ENCODE results near the gene ETNPPL.

Gene ETNPPL

GRCh38 chr4:108766058-108766457 lies 3.2 kb upstream of the ETNPPL start:
- in situ Hi-C loops (cut with MboI; ENCODE audit: low pct_unique_long_range_greater_than_20kb, low sequenced_read_pairs, unreplicated experiment): no loop called here
- no peak for DNase-seq (ENCODE audit: low spot score)
- TF ChIP-seq, protein P1, sequence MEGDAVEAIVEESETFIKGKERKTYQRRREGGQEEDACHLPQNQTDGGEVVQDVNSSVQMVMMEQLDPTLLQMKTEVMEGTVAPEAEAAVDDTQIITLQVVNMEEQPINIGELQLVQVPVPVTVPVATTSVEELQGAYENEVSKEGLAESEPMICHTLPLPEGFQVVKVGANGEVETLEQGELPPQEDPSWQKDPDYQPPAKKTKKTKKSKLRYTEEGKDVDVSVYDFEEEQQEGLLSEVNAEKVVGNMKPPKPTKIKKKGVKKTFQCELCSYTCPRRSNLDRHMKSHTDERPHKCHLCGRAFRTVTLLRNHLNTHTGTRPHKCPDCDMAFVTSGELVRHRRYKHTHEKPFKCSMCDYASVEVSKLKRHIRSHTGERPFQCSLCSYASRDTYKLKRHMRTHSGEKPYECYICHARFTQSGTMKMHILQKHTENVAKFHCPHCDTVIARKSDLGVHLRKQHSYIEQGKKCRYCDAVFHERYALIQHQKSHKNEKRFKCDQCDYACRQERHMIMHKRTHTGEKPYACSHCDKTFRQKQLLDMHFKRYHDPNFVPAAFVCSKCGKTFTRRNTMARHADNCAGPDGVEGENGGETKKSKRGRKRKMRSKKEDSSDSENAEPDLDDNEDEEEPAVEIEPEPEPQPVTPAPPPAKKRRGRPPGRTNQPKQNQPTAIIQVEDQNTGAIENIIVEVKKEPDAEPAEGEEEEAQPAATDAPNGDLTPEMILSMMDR (IDR thresholded peaks at IDR 0.05; ENCODE audit: extremely low read depth, insufficient read depth, missing control alignments): no peak

GRCh38 chr4:108763986-108764385 lies 1.1 kb upstream of the ETNPPL start:
- in situ Hi-C loops (cut with MboI; ENCODE audit: low pct_unique_long_range_greater_than_20kb, low sequenced_read_pairs, unreplicated experiment): no loop called here
- DNase-seq (ENCODE audit: low spot score): no peak
- TF ChIP-seq, protein P1 (IDR thresholded peaks at IDR 0.05; ENCODE audit: extremely low read depth, insufficient read depth, missing control alignments): no peak

GRCh38 chr4:108763226-108763593 lies 357 bp upstream of the ETNPPL start:
- no peak for DNase-seq (ENCODE audit: low spot score)
- in situ Hi-C loops (cut with MboI; ENCODE audit: low pct_unique_long_range_greater_than_20kb, low sequenced_read_pairs, unreplicated experiment): no loop called here
- TF ChIP-seq, protein P1 (IDR thresholded peaks at IDR 0.05; ENCODE audit: extremely low read depth, insufficient read depth, missing control alignments): no peak

GRCh38 chr4:108758498-108758897 lies 4.4 kb downstream of the ETNPPL start:
- TF ChIP-seq, protein P1 (IDR thresholded peaks at IDR 0.05; ENCODE audit: extremely low read depth, insufficient read depth, missing control alignments): no peak
- in situ Hi-C loops (cut with MboI; ENCODE audit: low pct_unique_long_range_greater_than_20kb, low sequenced_read_pairs, unreplicated experiment): no loop called here
- DNase-seq (ENCODE audit: low spot score): no peak

- TF ChIP-seq, protein P1 (IDR thresholded peaks at IDR 0.05; ENCODE audit: extremely low read depth, insufficient read depth, missing control alignments): no peak
- in situ Hi-C loops (cut with MboI; ENCODE audit: low pct_unique_long_range_greater_than_20kb, low sequenced_read_pairs, unreplicated experiment): no loop called here
- DNase-seq (ENCODE audit: low spot score): no peak
These were observed 8.5 kb downstream of the ETNPPL start for GRCh38 chr4:108754327-108754726.

DNA sequence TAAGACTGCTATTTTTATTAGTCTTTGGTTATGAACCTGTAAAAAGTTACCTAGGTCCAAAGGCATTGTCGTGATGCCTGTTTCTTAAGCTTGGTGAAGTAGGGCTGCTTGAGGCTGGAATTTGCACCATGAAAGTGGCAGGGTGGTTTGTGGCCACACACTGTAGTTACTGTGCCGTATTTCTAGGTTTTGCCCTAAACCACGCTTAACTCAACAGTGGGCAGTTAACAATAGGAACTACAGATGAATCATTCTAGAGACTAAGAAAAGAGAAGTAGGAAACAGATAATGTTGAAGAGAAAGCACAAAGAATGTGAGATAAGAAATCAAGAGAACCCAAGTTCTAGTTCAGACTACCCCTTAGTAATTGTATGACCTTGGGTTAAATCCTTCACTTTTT lies 11.5 kb downstream of the ETNPPL start:
- TF ChIP-seq, protein P1 (IDR thresholded peaks at IDR 0.05; ENCODE audit: extremely low read depth, insufficient read depth, missing control alignments): no peak
- DNase-seq (ENCODE audit: low spot score): no peak
- in situ Hi-C loops (cut with MboI; ENCODE audit: low pct_unique_long_range_greater_than_20kb, low sequenced_read_pairs, unreplicated experiment): no loop called here

GRCh38 chr4:108749119-108749518 lies 13.7 kb downstream of the ETNPPL start:
- TF ChIP-seq, protein P1 (IDR thresholded peaks at IDR 0.05; ENCODE audit: extremely low read depth, insufficient read depth, missing control alignments): no peak
- in situ Hi-C loops (cut with MboI; ENCODE audit: low pct_unique_long_range_greater_than_20kb, low sequenced_read_pairs, unreplicated experiment): no loop called here
- no peak for DNase-seq (ENCODE audit: low spot score)

Data from GM13977 (cell line).